Suprapubic skin (tissue), 4 donors: Measurements from ENCODE around the gene NUP93. TPM values are rescaled to one million over a fixed set of nuclear protein-coding genes. Genes with fewer than 3 reads are reported as not detected.

Experiments
- DNase-seq, 2 donors: peaks; one replicate each; pipeline ENCODE4 v3.0.0-alpha.2; 2019; ENCODE audit warnings: low spot score in 2 of 2
- H3K27ac ChIP-seq: fragments of 200-600 bp; sonication (generic); one replicate; pipeline ENCODE4 v1.5.1; 2019
- H3K27me3 ChIP-seq: fragments of 200-600 bp; sonication (generic); one replicate; pipeline ENCODE4 v1.5.1; 2019
- H3K36me3 ChIP-seq: fragments of 200-600 bp; sonication (generic); one replicate; pipeline ENCODE4 v1.5.1; 2019
- H3K4me1 ChIP-seq: fragments of 200-600 bp; sonication (generic); one replicate; pipeline ENCODE4 v1.5.1; 2019
- H3K4me3 ChIP-seq: fragments of 200-600 bp; sonication (generic); one replicate; pipeline ENCODE4 v1.5.1; 2019; ENCODE audit warnings: mild to moderate bottlenecking
- H3K9me3 ChIP-seq: fragments of 200-600 bp; sonication (generic); one replicate; pipeline ENCODE4 v1.5.1; 2019
- CTCF ChIP-seq, 2 donors: fragments of 200-600 bp in 1 of 2; fragments of 450-650 bp in 1 of 2; sonication (generic) in 1 of 2; IDR thresholded peaks; one replicate each; pipeline ENCODE4 v1.5.1; 2016 to 2019; ENCODE audit warnings: antibody characterized with exemption in 2 of 2, mild to moderate bottlenecking in 1 of 2, moderate library complexity in 1 of 2
- EP300 ChIP-seq: sonication (generic); formaldehyde crosslinking; IDR thresholded peaks from one replicate; pipeline ENCODE4 v1.6.1; 2017; ENCODE audit warnings: antibody characterized with exemption
- POLR2A ChIP-seq, 2 donors: fragments of 450-650 bp; IDR thresholded peaks; one replicate each; pipeline ENCODE4 v1.6.1; 2017; ENCODE audit warnings: antibody characterized with exemption in 2 of 2, mild to moderate bottlenecking in 2 of 2, moderate library complexity in 2 of 2
- POLR2AphosphoS5 ChIP-seq, 3 donors: sonication (generic); formaldehyde crosslinking; IDR thresholded peaks; one replicate each; pipeline ENCODE4 v1.6.1; 2017; ENCODE audit warnings: antibody characterized with exemption in 3 of 3
- WGBS: methylation state at CpG from one replicate; pipeline ENCODE4 v1.1.5; 2018; 5-methylcytosine and 5-hydroxymethylcytosine counted together
- total RNA-seq, 4 donors: library from RNA; depleted of rRNA; stranded (reverse); fragments of >200 nt; gene quantifications; one replicate each; pipeline ENCODE4 v1.1.0, GENCODE V29; 2016

The NUP93 gene
- total RNA-seq, 4 donors from 2014 or later: 27.9 to 56.6 (median 44.1) TPM

- H3K4me1 ChIP-seq: no peaks in the 10 kb centered on the region
- no peak overlapping the region for H3K4me3 ChIP-seq
- H3K27ac ChIP-seq: no peak overlapping the region
- H3K36me3 ChIP-seq: peaks cover 81% of the 10 kb centered on the region
- no peak for DNase-seq
- H3K27me3 ChIP-seq: no peaks in the 10 kb centered on the region
- no peaks in the 10 kb centered on the region for H3K9me3 ChIP-seq
- no peak for TF ChIP-seq EP300
- TF ChIP-seq CTCF (IDR thresholded peaks at IDR 0.05): no peak
- TF ChIP-seq POLR2A (IDR thresholded peaks at IDR 0.05): no peak
- no peak for TF ChIP-seq POLR2AphosphoS5 (IDR thresholded peaks at IDR 0.05)
These were observed 102.8 kb downstream of the NUP93 start for GRCh38 chr16:56832768-56833167.

- TF ChIP-seq CTCF (IDR thresholded peaks at IDR 0.05) (no peak), POLR2A (IDR thresholded peaks at IDR 0.05) (no peak), POLR2AphosphoS5 (IDR thresholded peaks at IDR 0.05) (no peak), EP300 (no peak)
- Histone ChIP-seq H3K9me3 (no peaks in the 10 kb centered on the region), H3K4me3 (no peak overlapping the region), H3K27ac (no peak overlapping the region), H3K36me3 (peaks cover 86% of the 10 kb centered on the region), H3K27me3 (no peaks in the 10 kb centered on the region), H3K4me1 (no peaks in the 10 kb centered on the region)
- DNase-seq: no peak
- WGBS: 92% methylated on average over 9 of the region's 9 CpGs
These were observed 103.5 kb downstream of the NUP93 start for GRCh38 chr16:56833243-56833970.

- Histone ChIP-seq H3K27ac (no peak overlapping the region), H3K36me3 (peaks cover 90% of the 10 kb centered on the region), H3K4me1 (no peaks in the 10 kb centered on the region), H3K27me3 (no peaks in the 10 kb centered on the region), H3K9me3 (no peaks in the 10 kb centered on the region), H3K4me3 (no peak overlapping the region)
- 91% methylated on average over 1 of the region's 2 CpGs for WGBS
- no peak for DNase-seq
- TF ChIP-seq POLR2AphosphoS5 (IDR thresholded peaks at IDR 0.05): no peak
- TF ChIP-seq POLR2A (IDR thresholded peaks at IDR 0.05): no peak
- TF ChIP-seq CTCF (IDR thresholded peaks at IDR 0.05): no peak
- no peak for TF ChIP-seq EP300
These were observed 105.4 kb downstream of the NUP93 start for GRCh38 chr16:56835320-56835719.

- no peak for TF ChIP-seq EP300
- no peak for TF ChIP-seq POLR2AphosphoS5 (IDR thresholded peaks at IDR 0.05)
- TF ChIP-seq CTCF (IDR thresholded peaks at IDR 0.05): no peak
- TF ChIP-seq POLR2A (IDR thresholded peaks at IDR 0.05): no peak
- 66% methylated on average over 5 of the region's 5 CpGs for WGBS
- no peak overlapping the region for H3K4me3 ChIP-seq
- no peaks in the 10 kb centered on the region for H3K9me3 ChIP-seq
- H3K4me1 ChIP-seq: no peaks in the 10 kb centered on the region
- H3K27ac ChIP-seq: no peak overlapping the region
- DNase-seq: no peak
- no peaks in the 10 kb centered on the region for H3K27me3 ChIP-seq
- peaks cover 93% of the 10 kb centered on the region for H3K36me3 ChIP-seq
These were observed 106.7 kb downstream of the NUP93 start for GRCh38 chr16:56836410-56837230.
